Smooth muscle cell (in vitro differentiated cells): Measurements from ENCODE around the gene ZNF768. TPM values are rescaled to one million over a fixed set of nuclear protein-coding genes. Genes with fewer than 3 reads are reported as not detected.

ENCODE experiments used
- DNase-seq: peaks from one replicate; lab custom pipeline; 2025; ENCODE audit not compliant: unreplicated experiment; lab: John Stamatoyannopoulos, UW
- H2AFZ ChIP-seq: fragments of 200-600 bp; sonication (generic); 2 replicates; pipeline ENCODE4 v1.6.0; 2016; ENCODE audit warnings: antibody characterized with exemption, low read depth, mild to moderate bottlenecking
- H3F3A ChIP-seq: fragments of 200-600 bp; sonication (generic); 2 replicates; pipeline ENCODE4 v1.6.0; 2017; ENCODE audit warnings: antibody characterized with exemption, low read depth
- H3K27ac ChIP-seq: fragments of 200-600 bp; sonication (generic); 2 replicates; pipeline ENCODE4 v1.5.1; 2016; ENCODE audit warnings: low read depth, mild to moderate bottlenecking
- H3K27me3 ChIP-seq: fragments of 200-600 bp; sonication (generic); 2 replicates; pipeline ENCODE4 v1.6.1; 2016; ENCODE audit warnings: low read depth, mild to moderate bottlenecking
- H3K36me3 ChIP-seq: fragments of 200-600 bp; sonication (generic); 2 replicates; pipeline ENCODE4 v1.5.1; 2016; ENCODE audit warnings: low read depth
- H3K4me1 ChIP-seq: fragments of 200-600 bp; sonication (generic); 2 replicates; pipeline ENCODE4 v1.5.1; 2016; ENCODE audit warnings: low read depth
- H3K4me2 ChIP-seq: fragments of 200-600 bp; sonication (generic); 2 replicates; pipeline ENCODE4 v1.6.0; 2016; ENCODE audit warnings: mild to moderate bottlenecking
- H3K4me3 ChIP-seq: fragments of 200-600 bp; sonication (generic); 2 replicates; pipeline ENCODE4 v1.5.1; 2016; ENCODE audit warnings: mild to moderate bottlenecking
- H3K79me2 ChIP-seq: fragments of 200-600 bp; sonication (generic); 2 replicates; pipeline ENCODE4 v1.6.0; 2016; ENCODE audit warnings: low read depth, mild to moderate bottlenecking
- H3K9ac ChIP-seq: fragments of 200-600 bp; sonication (generic); 2 replicates; pipeline ENCODE4 v1.6.0; 2016; ENCODE audit warnings: low read depth
- H3K9me3 ChIP-seq: fragments of 200-600 bp; sonication (generic); replicated peaks from 2 replicates; pipeline ENCODE4 v1.5.1; 2016; ENCODE audit warnings: low read depth
- H4K20me1 ChIP-seq: fragments of 200-600 bp; sonication (generic); 2 replicates; pipeline ENCODE4 v1.6.0; 2016; ENCODE audit warnings: low read depth
- WGBS: methylation state at CpG from one replicate; pipeline ENCODE4 v1.1.7; 2016; ENCODE audit warnings: low lambda C conversion rate; 5-methylcytosine and 5-hydroxymethylcytosine counted together
- polyA plus RNA-seq: library from polyadenylated mRNA; unstranded; fragments of >200 nt; fragmentation: Nextera tagmentation; extraction: Ambion mirVana; gene quantifications from 2 replicates; pipeline ENCODE4 v1.2.1, GENCODE V29; 2016
- total RNA-seq: library from RNA; depleted of rRNA; stranded (reverse); fragments of >200 nt; gene quantifications from 2 replicates; pipeline ENCODE4 v1.2.3, GENCODE V29; 2014
- TF ChIP-seq, protein P1 (sequence below): fragments of 200-600 bp; sonication (generic); IDR thresholded peaks from 2 replicates; pipeline ENCODE4 v1.5.1; 2017; ENCODE audit warnings: borderline replicate concordance, mild to moderate bottlenecking, antibody characterized with exemption; ENCODE audit not compliant: insufficient read depth, poor library complexity, severe bottlenecking

The ZNF768 gene
- total and polyA plus RNA-seq, 2 experiments from 2014 or later = 15.4 to 18.6 TPM

DNA sequence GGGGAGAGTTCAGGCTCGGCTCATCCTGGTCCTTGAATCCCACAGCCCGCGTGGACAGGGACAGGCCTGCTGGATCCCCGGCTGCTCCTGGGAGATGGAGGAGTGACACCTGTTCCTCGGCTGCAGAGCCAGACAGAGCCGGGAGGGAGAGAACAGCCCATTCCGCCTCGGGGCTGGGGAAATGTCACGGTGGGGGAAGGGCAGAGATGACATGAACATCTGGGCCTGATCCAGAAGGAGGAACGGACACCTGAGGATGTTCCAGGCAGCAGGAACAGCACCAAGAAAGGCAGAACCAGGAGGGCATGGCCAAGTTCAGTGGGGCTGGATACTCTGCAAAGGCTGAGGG is 29.7 kb upstream of the ZNF768 start:
- no peak for DNase-seq
- Histone ChIP-seq H3K79me2 (peaks cover 15% of the 10 kb centered on the region), H3K27me3 (no peaks in the 10 kb centered on the region), H3K36me3 (no peaks in the 10 kb centered on the region), H2AFZ (no peak overlapping the region), H3F3A (no peaks in the 10 kb centered on the region), H3K9ac (no peak overlapping the region), H4K20me1 (no peaks in the 10 kb centered on the region), H3K4me2 (no peak overlapping the region), H3K9me3 (no peaks in the 10 kb centered on the region), H3K4me1 (peaks cover 5% of the 10 kb centered on the region), H3K4me3 (no peak overlapping the region), H3K27ac (no peak overlapping the region)
- TF ChIP-seq, protein P1, sequence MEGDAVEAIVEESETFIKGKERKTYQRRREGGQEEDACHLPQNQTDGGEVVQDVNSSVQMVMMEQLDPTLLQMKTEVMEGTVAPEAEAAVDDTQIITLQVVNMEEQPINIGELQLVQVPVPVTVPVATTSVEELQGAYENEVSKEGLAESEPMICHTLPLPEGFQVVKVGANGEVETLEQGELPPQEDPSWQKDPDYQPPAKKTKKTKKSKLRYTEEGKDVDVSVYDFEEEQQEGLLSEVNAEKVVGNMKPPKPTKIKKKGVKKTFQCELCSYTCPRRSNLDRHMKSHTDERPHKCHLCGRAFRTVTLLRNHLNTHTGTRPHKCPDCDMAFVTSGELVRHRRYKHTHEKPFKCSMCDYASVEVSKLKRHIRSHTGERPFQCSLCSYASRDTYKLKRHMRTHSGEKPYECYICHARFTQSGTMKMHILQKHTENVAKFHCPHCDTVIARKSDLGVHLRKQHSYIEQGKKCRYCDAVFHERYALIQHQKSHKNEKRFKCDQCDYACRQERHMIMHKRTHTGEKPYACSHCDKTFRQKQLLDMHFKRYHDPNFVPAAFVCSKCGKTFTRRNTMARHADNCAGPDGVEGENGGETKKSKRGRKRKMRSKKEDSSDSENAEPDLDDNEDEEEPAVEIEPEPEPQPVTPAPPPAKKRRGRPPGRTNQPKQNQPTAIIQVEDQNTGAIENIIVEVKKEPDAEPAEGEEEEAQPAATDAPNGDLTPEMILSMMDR = no peak
- WGBS = 84% methylated on average over 10 of the region's 10 CpGs

DNA sequence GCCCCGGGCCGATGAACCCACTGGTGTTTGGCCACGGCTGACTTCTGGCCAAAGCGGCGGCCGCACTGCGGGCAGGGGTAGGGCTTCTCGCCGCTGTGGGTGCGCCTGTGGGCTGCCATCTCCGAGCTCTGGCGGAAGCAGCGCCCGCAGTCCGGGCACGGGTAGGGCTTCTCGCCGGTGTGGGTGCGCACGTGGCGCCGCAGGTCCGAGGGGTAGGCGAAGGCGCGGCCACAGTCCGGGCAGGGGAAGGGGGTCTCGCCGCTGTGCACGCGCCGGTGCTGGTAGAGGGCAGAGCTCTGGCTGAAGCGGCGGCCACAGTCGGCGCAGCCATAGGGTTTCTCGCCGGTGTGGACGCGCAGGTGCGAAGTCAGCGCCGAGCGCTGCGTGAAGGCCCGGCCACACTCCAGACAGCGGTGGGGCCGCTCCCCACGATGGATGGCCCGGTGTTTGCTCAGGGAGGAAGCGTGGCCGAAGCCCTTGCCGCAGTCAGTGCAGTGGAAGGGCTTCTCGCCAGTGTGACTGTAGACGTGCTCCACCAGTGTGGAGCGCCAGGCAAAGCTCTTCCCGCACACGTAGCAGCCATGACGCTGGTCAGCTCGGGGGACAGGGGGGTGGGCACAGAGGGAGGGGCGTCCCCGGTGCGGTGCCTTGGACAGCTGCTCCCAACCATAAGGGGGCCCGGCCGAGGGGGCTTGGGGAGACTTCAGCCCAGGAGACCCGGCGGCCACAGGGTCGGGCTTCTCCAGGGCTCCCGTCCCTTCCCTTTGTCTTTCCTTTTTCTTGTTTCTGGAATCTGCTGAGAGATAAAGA is 29.2 kb upstream of the ZNF768 start:
- Histone ChIP-seq H3K4me2 (no peak overlapping the region), H4K20me1 (no peaks in the 10 kb centered on the region), H3K27ac (no peak overlapping the region), H3K4me1 (peaks cover 5% of the 10 kb centered on the region), H3K9me3 (no peaks in the 10 kb centered on the region), H3F3A (no peaks in the 10 kb centered on the region), H3K79me2 (peaks cover 15% of the 10 kb centered on the region), H2AFZ (no peak overlapping the region), H3K36me3 (no peaks in the 10 kb centered on the region), H3K27me3 (no peaks in the 10 kb centered on the region), H3K9ac (no peak overlapping the region), H3K4me3 (no peak overlapping the region)
- DNase-seq = no peak
- WGBS = 98% methylated on average over 62 of the region's 69 CpGs
- TF ChIP-seq, protein P1 = no peak

DNA sequence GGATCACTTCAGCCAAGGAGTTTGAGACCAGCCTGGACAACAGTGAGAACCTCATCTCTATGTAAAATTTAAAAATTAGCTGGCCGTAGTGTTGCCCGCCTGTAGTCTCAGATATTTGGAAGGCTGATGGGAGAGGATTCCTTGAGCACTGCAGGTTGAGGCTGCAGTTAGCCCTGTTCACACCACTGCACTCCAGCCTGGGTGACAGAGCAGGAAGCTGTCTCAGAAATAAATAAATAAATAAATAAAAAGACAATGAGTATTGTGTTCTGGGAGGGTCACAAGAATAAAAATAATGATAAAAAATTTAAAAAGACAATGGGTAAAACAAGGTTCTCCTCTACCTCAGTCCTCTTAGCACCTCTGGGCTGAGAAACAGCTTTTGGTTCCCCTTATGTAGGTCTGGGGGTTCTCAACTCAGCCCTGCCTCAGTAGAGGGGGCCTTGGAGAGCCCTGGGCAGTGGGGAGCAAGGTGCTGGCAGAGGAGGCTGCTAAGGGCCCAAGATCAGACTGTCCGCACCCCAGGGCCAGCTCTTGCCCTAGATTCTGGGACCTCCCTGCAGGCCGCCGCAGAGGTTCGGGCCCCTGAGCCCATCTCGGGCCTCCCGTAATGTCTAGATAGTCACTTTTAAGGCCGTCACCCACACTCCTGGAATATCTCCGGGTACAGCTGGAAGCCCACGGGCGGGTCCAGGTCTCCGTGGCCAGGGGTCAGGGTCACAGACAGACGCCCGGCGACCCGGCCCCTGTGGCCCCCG is 28.4 kb upstream of the ZNF768 start:
- Histone ChIP-seq H3K4me1 (peaks cover 5% of the 10 kb centered on the region), H3K27ac (no peak overlapping the region), H3K27me3 (no peaks in the 10 kb centered on the region), H3K9me3 (no peaks in the 10 kb centered on the region), H3K4me3 (no peak overlapping the region), H3K4me2 (no peak overlapping the region), H3F3A (no peaks in the 10 kb centered on the region), H3K79me2 (peaks cover 15% of the 10 kb centered on the region), H2AFZ (no peak overlapping the region), H3K36me3 (no peaks in the 10 kb centered on the region), H4K20me1 (no peaks in the 10 kb centered on the region), H3K9ac (no peak overlapping the region)
- no peak for DNase-seq
- TF ChIP-seq, protein P1 = no peak
- over 99% methylated on average over 18 of the region's 18 CpGs for WGBS
